Ureter (tissue), 1 donor: ENCODE results near the gene DHRS3. TPM values are rescaled to one million over a fixed set of nuclear protein-coding genes. Genes with fewer than 3 reads are reported as not detected.

ENCODE experiments used
- DNase-seq: peaks from one replicate; pipeline ENCODE4 v3.0.0-alpha.2; 2020; ENCODE audit warnings: low spot score
- total RNA-seq: library from RNA; stranded (reverse); gene quantifications from one replicate; pipeline ENCODE4 v1.2.4, GENCODE V29; 2023
- donor health status: DM: yes; HTN: yes; CAD: no.

The DHRS3 gene
- total RNA-seq, 1 donor from 2014 or later: 237 TPM

GRCh38 chr1:12554521-12555305, 63.3 kb downstream of the DHRS3 start:
- no peak for DNase-seq

DNA sequence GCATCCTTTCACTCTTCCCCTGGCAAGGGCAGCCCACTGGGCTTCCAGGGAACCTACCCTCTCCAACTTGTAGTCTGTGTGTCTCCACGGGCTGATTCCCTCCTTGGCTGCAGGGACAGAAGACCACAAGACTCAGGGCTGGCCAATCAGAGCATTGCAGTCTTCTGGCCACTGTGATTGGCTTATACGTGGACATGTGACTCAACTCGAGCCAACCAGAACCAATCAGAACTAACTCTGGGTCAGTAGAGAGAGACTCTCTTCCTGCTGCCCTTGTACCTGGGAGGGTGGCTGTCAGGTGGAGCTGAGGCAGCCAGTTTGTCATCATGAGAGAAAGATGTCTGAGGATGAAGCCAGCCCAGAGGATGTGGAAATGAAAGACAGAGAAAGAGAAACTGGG, 64.0 kb downstream of the DHRS3 start:
- no peak for DNase-seq

GRCh38 chr1:12552951-12553921, 64.8 kb downstream of the DHRS3 start:
- no peak for DNase-seq

DNA sequence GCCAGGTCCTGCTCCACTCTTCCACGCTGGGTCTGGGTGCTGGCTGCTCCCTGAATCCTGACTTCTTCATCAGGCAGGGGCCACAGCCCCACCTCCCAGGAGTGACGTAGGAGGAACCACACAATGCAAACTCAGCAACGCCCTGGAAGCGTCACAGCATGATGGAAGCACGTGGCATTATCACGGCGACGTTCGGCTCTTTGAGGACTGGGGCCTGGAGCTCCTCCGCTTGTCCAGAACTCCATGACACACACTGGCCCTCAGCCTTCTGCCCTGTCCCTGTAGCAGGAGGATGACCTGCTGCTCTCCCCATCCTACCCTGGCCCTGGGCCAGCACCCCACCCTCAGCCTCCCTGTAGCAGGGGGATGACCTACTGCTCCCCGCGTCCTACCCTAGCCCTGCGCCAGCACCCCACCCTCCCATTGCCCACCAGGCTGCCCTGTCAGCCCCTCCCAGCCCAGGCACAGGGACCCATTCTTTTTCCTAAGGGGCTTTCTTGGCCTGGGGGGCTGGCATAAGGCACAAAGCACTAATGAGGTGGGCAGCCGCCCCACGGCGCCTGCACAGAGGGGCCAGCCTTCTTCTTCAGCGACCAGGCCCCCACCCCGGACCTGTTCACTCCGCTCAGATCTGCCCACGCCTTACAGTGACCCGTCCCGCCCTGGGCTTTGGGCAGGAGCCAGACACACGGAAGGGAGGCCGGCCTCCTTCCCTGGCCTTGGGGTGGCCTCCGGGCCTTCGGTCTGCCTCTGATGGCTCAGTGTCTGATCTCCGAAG, 65.7 kb downstream of the DHRS3 start:
- DNase-seq: no peak

DNA sequence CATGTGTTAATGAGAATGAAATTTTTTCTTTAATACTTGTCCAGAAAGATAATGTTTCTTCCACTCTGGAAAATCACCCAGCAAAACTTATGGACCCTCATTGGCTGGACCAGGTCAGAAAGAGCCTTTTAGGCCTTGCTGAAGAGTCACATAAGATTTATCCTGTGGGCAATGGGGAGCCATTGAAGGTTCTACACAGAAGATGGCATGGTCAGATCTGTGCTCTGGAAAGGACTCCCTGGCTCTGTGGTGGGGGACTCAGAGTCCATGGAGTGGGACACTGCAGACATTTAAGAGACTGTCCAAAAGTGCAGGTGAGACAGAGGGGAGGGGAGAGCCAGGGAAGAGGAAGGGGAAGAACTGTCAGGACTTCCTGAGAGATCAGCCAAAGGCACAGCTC, 66.4 kb downstream of the DHRS3 start:
- DNase-seq: no peak

DNA sequence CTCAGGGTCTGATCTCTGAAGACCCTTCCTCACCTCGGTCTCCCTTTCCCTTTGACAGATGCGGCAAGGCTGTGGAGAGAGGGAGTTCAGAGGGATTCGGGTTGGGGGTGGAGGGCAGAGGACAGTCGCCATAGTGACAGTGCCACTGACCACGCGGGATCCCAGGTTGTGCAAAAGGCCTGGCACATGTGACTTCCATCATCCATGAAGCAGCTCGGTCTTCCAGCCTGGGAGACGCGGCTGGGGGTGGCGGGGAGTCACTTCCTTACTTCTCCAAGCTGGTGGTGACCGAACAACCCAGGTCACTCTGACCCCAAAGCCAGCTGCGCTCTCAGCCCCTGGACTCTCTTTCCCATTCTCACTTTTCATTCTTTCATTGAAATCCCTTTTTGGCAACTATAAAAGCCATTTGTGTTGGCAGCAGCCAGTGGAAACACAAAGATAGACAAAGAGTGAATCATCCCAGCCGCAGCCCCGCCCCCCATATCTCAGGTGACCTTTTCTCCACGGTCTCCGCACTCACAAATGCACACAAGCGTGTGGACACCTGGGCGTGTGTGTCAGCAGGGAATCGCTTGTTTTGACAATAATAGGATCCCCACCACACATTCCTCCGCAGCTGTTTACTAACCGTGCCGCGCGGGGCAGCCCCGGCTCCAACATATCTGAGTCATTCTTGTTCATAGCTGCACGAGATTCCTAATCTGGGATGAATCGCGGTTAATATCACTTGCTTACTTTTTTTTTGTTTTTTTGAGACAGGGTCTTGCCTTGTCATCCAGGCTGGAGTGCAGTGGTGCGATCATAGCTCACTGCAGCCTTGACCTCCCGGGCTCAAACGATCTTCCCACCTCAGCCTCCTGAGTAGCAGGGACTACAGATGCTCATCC, 68.3 kb downstream of the DHRS3 start:
- DNase-seq: peak; percentile 83

GRCh38 chr1:12548973-12549459, 69.0 kb downstream of the DHRS3 start:
- peak; percentile 69 for DNase-seq

DNA sequence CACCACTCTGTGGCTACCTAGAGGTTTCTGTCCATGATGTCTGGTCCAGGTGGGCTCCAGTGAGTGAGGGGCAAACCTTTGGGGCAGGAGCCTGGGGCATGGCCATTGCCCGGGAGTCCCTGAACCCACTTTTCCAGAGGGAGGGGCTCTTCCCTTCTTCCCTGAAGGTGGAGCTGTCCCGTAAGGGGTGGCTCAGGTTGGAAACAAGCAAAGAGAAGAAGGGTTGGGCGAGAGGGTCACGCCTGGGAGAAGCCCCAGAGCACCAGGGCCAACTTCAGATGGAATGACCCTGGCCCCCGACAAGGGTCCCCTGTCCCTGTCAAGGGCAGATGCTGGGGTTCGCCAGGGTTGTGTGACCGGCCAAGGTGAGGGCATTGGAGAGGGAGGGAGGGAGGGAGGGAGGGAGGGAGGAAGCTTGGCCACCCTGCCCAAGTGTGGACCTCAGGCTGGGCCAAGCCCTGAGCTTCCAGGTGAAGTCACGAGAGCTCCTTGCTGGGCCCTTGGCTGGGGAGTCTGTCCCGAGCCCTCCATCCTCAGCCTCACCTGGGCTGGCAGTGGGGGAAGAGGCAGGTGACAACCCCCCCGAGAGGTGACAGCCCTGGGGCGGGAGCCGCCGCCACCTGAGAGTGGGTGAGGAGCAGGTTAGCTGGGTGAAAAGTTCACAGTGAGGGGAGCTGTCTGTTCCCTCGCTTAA, 69.6 kb downstream of the DHRS3 start:
- DNase-seq: no peak

GRCh38 chr1:12547586-12548225, 70.3 kb downstream of the DHRS3 start:
- DNase-seq: no peak

DNA sequence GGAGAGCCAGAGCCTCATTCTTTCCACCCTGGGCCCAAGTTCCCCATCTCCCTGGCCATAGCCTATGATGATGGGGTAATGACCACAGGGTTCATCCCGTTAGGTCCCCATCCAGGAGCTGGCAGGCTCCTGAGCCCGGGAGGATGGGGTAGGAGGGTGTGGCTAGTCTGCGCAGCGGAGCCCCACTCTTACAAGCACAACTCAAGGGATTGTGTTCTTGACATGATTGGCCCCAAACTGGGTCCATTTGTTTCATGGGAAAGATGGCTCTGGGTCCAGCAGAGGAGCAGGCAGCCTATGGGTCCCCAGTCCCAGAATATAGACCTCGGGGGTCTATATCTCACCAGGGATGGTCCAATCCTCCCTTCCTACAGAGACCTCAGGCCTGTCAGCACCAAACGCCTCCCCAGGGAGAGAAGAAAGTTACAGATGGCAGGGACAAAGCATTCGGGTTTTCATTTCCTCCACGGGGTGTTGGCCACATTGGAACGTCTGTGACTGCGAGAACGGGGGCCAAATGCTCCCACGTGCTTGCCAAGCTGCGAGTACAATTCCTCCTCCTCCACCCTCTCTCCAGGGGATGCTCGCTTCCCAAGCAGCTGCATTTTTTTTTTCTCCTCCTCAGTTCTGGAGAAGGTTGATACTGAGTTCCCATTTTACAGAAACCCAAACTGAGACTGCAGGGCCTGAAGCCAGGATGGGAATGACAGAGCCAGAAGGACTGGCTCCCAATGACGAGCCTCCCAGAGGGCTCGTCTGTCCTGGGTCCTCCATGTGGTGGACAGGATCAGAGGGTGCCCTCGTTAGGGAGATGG, 71.0 kb downstream of the DHRS3 start:
- DNase-seq: no peak

GRCh38 chr1:12544992-12545391, 73.0 kb downstream of the DHRS3 start:
- no peak for DNase-seq

DNA sequence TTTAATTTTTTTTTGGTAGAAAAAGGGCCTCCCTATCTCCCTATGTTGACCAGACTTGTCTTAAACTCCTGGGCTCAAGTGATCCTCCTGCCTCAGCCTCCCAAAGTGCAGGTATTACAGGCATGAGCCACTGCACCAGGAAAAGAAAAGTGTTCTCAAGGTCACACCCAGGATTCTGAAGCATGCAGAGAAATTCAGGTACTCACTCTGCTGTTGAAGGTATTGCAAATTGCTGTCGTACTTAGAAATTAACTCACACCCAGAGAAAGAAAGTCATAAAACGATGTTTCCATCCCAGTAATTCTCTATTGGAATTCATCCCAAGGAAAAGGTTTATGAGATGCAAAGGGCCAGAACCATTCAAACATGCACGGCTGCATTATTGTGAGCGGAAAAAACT, 73.7 kb downstream of the DHRS3 start:
- DNase-seq: no peak

DNA sequence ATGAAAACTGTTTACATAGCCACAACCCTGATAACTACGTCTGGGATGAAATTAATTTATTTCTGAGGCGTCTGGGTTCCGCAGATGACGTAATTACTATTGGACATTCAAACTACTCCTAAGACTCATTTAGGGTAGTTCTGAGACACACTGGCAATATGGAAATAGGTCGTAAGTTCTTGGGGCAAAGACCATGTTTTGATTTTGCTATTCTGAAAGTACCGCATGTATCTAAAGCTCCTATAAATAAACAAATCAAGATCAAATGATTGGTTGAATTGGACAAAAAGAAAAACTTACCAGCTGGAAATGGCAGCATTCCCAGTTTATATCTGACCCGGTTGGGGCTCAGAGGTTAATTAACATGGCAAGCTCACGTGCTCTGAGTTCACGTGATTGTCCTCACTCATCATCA, 74.3 kb downstream of the DHRS3 start:
- DNase-seq: no peak

GRCh38 chr1:12542616-12543592, 75.1 kb downstream of the DHRS3 start:
- no peak for DNase-seq

- no peak for DNase-seq
Measured at GRCh38 chr1:12542138-12542465, 75.9 kb downstream of the DHRS3 start.

DNA sequence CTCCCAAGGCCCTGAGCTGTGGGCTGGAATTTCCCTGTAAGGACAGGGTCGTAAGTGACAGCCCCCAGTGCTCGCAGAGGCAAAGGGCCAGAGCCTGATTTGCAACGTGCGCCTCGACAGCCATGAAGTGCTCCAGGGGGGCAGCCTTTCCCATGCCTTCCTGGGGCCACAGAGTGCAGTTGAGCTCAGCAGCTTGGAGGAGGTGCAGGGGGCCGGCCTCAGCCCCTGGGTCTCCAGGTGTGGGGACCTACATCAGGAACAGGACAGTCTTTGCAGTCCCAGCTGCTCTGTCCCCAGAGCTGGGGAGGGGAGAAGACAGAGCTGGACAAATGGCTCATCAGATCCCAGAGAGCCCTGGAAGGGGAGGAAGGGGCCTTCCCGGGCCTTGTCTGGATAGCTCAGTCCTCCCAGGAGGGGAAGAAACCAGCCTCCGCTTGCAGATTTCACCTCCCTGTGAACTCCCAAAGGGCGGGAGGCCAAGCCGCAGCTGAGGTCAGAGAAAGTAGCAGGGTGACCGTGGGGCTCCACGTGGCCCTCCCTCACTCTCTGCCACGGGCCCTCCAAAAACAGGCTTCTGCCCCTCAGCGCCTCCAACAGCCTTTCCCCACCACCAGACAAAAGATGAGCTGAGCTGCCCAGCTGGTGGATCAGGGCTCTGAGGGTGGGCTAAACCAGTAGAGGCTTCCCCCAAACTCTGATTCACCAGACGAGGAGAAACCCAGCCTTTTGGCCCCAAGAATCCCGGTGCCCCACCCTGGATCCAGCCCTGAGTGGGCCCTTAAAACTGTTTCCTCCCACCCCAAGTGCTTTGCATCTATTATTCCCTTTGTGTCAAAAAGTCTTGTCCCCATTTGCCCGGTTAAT, 76.5 kb downstream of the DHRS3 start:
- peak; percentile 70 for DNase-seq
